ENCODE measurements around the gene SMARCC2.
A peak's percentile ranks its signal among the peaks of the same experiment; 100 is the strongest.

The SMARCC2 gene

GRCh38 chr12:56224102-56224701 lies 34.9 kb upstream of the SMARCC2 start, which contains the start of gene NABP2:
TSS of gene NABP2 (plus strand) at chr12:56224342. CDS start at chr12:56224857, 515 bp downstream.
- H3K27ac ChIP-seq (ENCODE audit: low read depth, low read length) = no peak within 1 kb of the TSS
- peaks cover 10% of the 10 kb centered on the region for H3K4me1 ChIP-seq (ENCODE audit: control insufficient read depth, insufficient read depth, low read length, unreplicated experiment)
- H3K4me3 ChIP-seq (ENCODE audit: low read depth, low read length) = peak within 1 kb of the TSS; percentile 95
- no peaks in the 10 kb centered on the region for H3K27me3 ChIP-seq (ENCODE audit: insufficient read depth, low read length)
- no peaks in the 10 kb centered on the region for H3K36me3 ChIP-seq (ENCODE audit: insufficient read depth, low read length)
- H2AFZ ChIP-seq (ENCODE audit: low read length, unreplicated experiment) = peak within 1 kb of the TSS; percentile 86
- H3K79me2 ChIP-seq (ENCODE audit: control insufficient read depth, insufficient read depth, low read length, unreplicated experiment) = peaks cover 9% of the 10 kb centered on the region

- Histone ChIP-seq H3K27ac (ENCODE audit: low read depth, low read length) (no peak overlapping the region), H3K4me1 (ENCODE audit: control insufficient read depth, insufficient read depth, low read length, unreplicated experiment) (peaks cover 10% of the 10 kb centered on the region), H3K27me3 (ENCODE audit: insufficient read depth, low read length) (no peaks in the 10 kb centered on the region), H3K4me3 (ENCODE audit: low read depth, low read length) (peak overlapping the region; percentile 95), H3K36me3 (ENCODE audit: insufficient read depth, low read length) (no peaks in the 10 kb centered on the region), H3K79me2 (ENCODE audit: control insufficient read depth, insufficient read depth, low read length, unreplicated experiment) (peaks cover 10% of the 10 kb centered on the region), H2AFZ (ENCODE audit: low read length, unreplicated experiment) (peak overlapping the region; percentile 0)
These were observed 34.4 kb upstream of the SMARCC2 start for GRCh38 chr12:56223571-56224101.

- H3K27ac ChIP-seq (ENCODE audit: low read depth, low read length) = peak overlapping the region; percentile 86
- H3K27me3 ChIP-seq (ENCODE audit: insufficient read depth, low read length) = no peaks in the 10 kb centered on the region
- H3K79me2 ChIP-seq (ENCODE audit: control insufficient read depth, insufficient read depth, low read length, unreplicated experiment) = peaks cover 12% of the 10 kb centered on the region
- peak overlapping the region; percentile 79 for H3K4me3 ChIP-seq (ENCODE audit: low read depth, low read length)
- no peaks in the 10 kb centered on the region for H3K36me3 ChIP-seq (ENCODE audit: insufficient read depth, low read length)
- peaks cover 10% of the 10 kb centered on the region for H3K4me1 ChIP-seq (ENCODE audit: control insufficient read depth, insufficient read depth, low read length, unreplicated experiment)
- H2AFZ ChIP-seq (ENCODE audit: low read length, unreplicated experiment) = peak overlapping the region; percentile 6
These were observed 33.2 kb upstream of the SMARCC2 start for GRCh38 chr12:56222531-56222895.

GRCh38 chr12:56221757-56222530 lies 32.7 kb upstream of the SMARCC2 start, which contains the start of gene RNF41:
TSS of gene RNF41 (minus strand) at chr12:56221922. CDS start at chr12:56214047, 7,875 bp downstream.
- Histone ChIP-seq H3K27ac (ENCODE audit: low read depth, low read length) (peak within 1 kb of the TSS; percentile 86), H3K4me3 (ENCODE audit: low read depth, low read length) (peak within 1 kb of the TSS; percentile 79), H3K4me1 (ENCODE audit: control insufficient read depth, insufficient read depth, low read length, unreplicated experiment) (peaks cover 10% of the 10 kb centered on the region), H3K79me2 (ENCODE audit: control insufficient read depth, insufficient read depth, low read length, unreplicated experiment) (peaks cover 14% of the 10 kb centered on the region), H2AFZ (ENCODE audit: low read length, unreplicated experiment) (peak within 1 kb of the TSS; percentile 6), H3K36me3 (ENCODE audit: insufficient read depth, low read length) (no peaks in the 10 kb centered on the region), H3K27me3 (ENCODE audit: insufficient read depth, low read length) (no peaks in the 10 kb centered on the region)

- peak overlapping the region; percentile 79 for H3K4me3 ChIP-seq (ENCODE audit: low read depth, low read length)
- H3K27me3 ChIP-seq (ENCODE audit: insufficient read depth, low read length) = no peaks in the 10 kb centered on the region
- peak overlapping the region; percentile 86 for H3K27ac ChIP-seq (ENCODE audit: low read depth, low read length)
- peak overlapping the region; percentile 2 for H2AFZ ChIP-seq (ENCODE audit: low read length, unreplicated experiment)
- H3K36me3 ChIP-seq (ENCODE audit: insufficient read depth, low read length) = peaks cover 3% of the 10 kb centered on the region; the same call in 1 of the 2 replicates
- peaks cover 10% of the 10 kb centered on the region for H3K4me1 ChIP-seq (ENCODE audit: control insufficient read depth, insufficient read depth, low read length, unreplicated experiment)
- peaks cover 14% of the 10 kb centered on the region for H3K79me2 ChIP-seq (ENCODE audit: control insufficient read depth, insufficient read depth, low read length, unreplicated experiment)
These were observed 32.0 kb upstream of the SMARCC2 start for GRCh38 chr12:56221232-56221756.

GRCh38 chr12:56220611-56221231 lies 31.4 kb upstream of the SMARCC2 start:
- no peak overlapping the region for H2AFZ ChIP-seq (ENCODE audit: low read length, unreplicated experiment)
- H3K4me3 ChIP-seq (ENCODE audit: low read depth, low read length) = peak overlapping the region; percentile 79
- H3K4me1 ChIP-seq (ENCODE audit: control insufficient read depth, insufficient read depth, low read length, unreplicated experiment) = peaks cover 10% of the 10 kb centered on the region
- H3K27me3 ChIP-seq (ENCODE audit: insufficient read depth, low read length) = no peaks in the 10 kb centered on the region
- peak overlapping the region; percentile 86 for H3K27ac ChIP-seq (ENCODE audit: low read depth, low read length)
- H3K36me3 ChIP-seq (ENCODE audit: insufficient read depth, low read length) = peaks cover 3% of the 10 kb centered on the region
- H3K79me2 ChIP-seq (ENCODE audit: control insufficient read depth, insufficient read depth, low read length, unreplicated experiment) = peaks cover 14% of the 10 kb centered on the region

GRCh38 chr12:56219840-56220239 lies 30.6 kb upstream of the SMARCC2 start:
- no peak overlapping the region for H2AFZ ChIP-seq (ENCODE audit: low read length, unreplicated experiment)
- no peak overlapping the region; the same call in 1 of the 2 replicates for H3K4me3 ChIP-seq (ENCODE audit: low read depth, low read length)
- H3K79me2 ChIP-seq (ENCODE audit: control insufficient read depth, insufficient read depth, low read length, unreplicated experiment) = peaks cover 16% of the 10 kb centered on the region
- no peaks in the 10 kb centered on the region for H3K27me3 ChIP-seq (ENCODE audit: insufficient read depth, low read length)
- peaks cover 7% of the 10 kb centered on the region for H3K4me1 ChIP-seq (ENCODE audit: control insufficient read depth, insufficient read depth, low read length, unreplicated experiment)
- no peak overlapping the region for H3K27ac ChIP-seq (ENCODE audit: low read depth, low read length)
- peaks cover 7% of the 10 kb centered on the region for H3K36me3 ChIP-seq (ENCODE audit: insufficient read depth, low read length)

GRCh38 chr12:56216461-56216860 lies 27.2 kb upstream of the SMARCC2 start:
- H3K27ac ChIP-seq (ENCODE audit: low read depth, low read length) = no peak overlapping the region
- peaks cover 24% of the 10 kb centered on the region for H3K36me3 ChIP-seq (ENCODE audit: insufficient read depth, low read length)
- no peaks in the 10 kb centered on the region for H3K27me3 ChIP-seq (ENCODE audit: insufficient read depth, low read length)
- no peak overlapping the region for H2AFZ ChIP-seq (ENCODE audit: low read length, unreplicated experiment)
- no peak overlapping the region for H3K4me3 ChIP-seq (ENCODE audit: low read depth, low read length)
- H3K79me2 ChIP-seq (ENCODE audit: control insufficient read depth, insufficient read depth, low read length, unreplicated experiment) = peaks cover 13% of the 10 kb centered on the region
- no peaks in the 10 kb centered on the region for H3K4me1 ChIP-seq (ENCODE audit: control insufficient read depth, insufficient read depth, low read length, unreplicated experiment)

- no peaks in the 10 kb centered on the region for H3K27me3 ChIP-seq (ENCODE audit: insufficient read depth, low read length)
- peaks cover 27% of the 10 kb centered on the region for H3K36me3 ChIP-seq (ENCODE audit: insufficient read depth, low read length)
- H3K4me3 ChIP-seq (ENCODE audit: low read depth, low read length) = no peak overlapping the region
- no peaks in the 10 kb centered on the region for H3K4me1 ChIP-seq (ENCODE audit: control insufficient read depth, insufficient read depth, low read length, unreplicated experiment)
- H3K27ac ChIP-seq (ENCODE audit: low read depth, low read length) = no peak overlapping the region
- H3K79me2 ChIP-seq (ENCODE audit: control insufficient read depth, insufficient read depth, low read length, unreplicated experiment) = peaks cover 6% of the 10 kb centered on the region
- H2AFZ ChIP-seq (ENCODE audit: low read length, unreplicated experiment) = no peak overlapping the region
These were observed 24.6 kb upstream of the SMARCC2 start for GRCh38 chr12:56213878-56214277.

GRCh38 chr12:56212361-56212760 lies 23.1 kb upstream of the SMARCC2 start:
- H3K27ac ChIP-seq (ENCODE audit: low read depth, low read length) = no peak overlapping the region
- H3K4me1 ChIP-seq (ENCODE audit: control insufficient read depth, insufficient read depth, low read length, unreplicated experiment) = peaks cover 3% of the 10 kb centered on the region
- H3K27me3 ChIP-seq (ENCODE audit: insufficient read depth, low read length) = no peaks in the 10 kb centered on the region
- no peak overlapping the region for H3K4me3 ChIP-seq (ENCODE audit: low read depth, low read length)
- H2AFZ ChIP-seq (ENCODE audit: low read length, unreplicated experiment) = no peak overlapping the region
- H3K36me3 ChIP-seq (ENCODE audit: insufficient read depth, low read length) = peaks cover 27% of the 10 kb centered on the region
- H3K79me2 ChIP-seq (ENCODE audit: control insufficient read depth, insufficient read depth, low read length, unreplicated experiment) = peaks cover 3% of the 10 kb centered on the region

All from ACC112 (cell line).